ENCODE measurements around the gene TFAP2D.

GRCh38 chr6:50708664-50709365, 4.5 kb upstream of the TFAP2D start:
- TF ChIP-seq PATZ1 (CRISPR knock-in tag; IDR thresholded peaks at IDR 0.05; ENCODE audit: borderline replicate concordance) (no peak), CREB5 (CRISPR knock-in tag; IDR thresholded peaks at IDR 0.05; ENCODE audit: low read depth) (no peak), TCF4 (CRISPR knock-in tag; IDR thresholded peaks at IDR 0.05; ENCODE audit: borderline replicate concordance) (no peak), TSHZ2 (CRISPR knock-in tag; IDR thresholded peaks at IDR 0.05) (no peak), SNAI2 (CRISPR knock-in tag; IDR thresholded peaks at IDR 0.05) (no peak), GLIS3 (CRISPR knock-in tag; IDR thresholded peaks at IDR 0.05) (no peak), ZC3H10 (CRISPR knock-in tag; IDR thresholded peaks at IDR 0.05) (no peak), ISL1 (CRISPR knock-in tag; IDR thresholded peaks at IDR 0.05) (no peak), BACH2 (CRISPR knock-in tag; IDR thresholded peaks at IDR 0.05; ENCODE audit: borderline replicate concordance) (no peak), CSDC2 (CRISPR knock-in tag; IDR thresholded peaks at IDR 0.05) (no peak), PPARA (CRISPR knock-in tag; IDR thresholded peaks at IDR 0.05; ENCODE audit: borderline replicate concordance) (no peak), ZNF565 (CRISPR knock-in tag; conservative IDR thresholded peaks at IDR 0.05; ENCODE audit: low read depth) (no peak), CSRNP3 (CRISPR knock-in tag; IDR thresholded peaks at IDR 0.05) (no peak), OSR1 (CRISPR knock-in tag; IDR thresholded peaks at IDR 0.05) (no peak)

All from SK-N-SH treated with all-trans-retinoic acid at 6 μM for 48 hours (cell line).